ENCODE results near the gene SGF29.

DNA sequence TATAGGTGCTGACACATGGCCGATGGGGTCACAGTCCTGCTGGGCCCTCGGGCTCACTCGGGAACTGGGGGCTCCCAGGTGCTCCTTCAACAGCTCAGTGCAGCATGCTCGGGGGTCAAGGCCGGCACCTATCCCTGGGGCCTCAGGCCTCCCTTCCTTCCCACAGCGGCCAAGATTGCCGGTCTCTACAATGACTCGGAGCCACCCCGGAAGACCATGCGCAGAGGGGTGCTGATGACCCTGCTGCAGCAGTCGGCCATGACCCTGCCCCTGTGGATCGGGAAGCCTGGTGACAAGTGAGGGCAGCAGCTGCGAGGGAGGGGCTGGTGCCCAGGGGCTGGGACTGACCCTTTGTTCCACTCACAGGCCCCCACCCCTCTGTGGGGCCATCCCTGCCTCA lies 36.2 kb downstream of the SGF29 start:
- TF ChIP-seq, protein P1, sequence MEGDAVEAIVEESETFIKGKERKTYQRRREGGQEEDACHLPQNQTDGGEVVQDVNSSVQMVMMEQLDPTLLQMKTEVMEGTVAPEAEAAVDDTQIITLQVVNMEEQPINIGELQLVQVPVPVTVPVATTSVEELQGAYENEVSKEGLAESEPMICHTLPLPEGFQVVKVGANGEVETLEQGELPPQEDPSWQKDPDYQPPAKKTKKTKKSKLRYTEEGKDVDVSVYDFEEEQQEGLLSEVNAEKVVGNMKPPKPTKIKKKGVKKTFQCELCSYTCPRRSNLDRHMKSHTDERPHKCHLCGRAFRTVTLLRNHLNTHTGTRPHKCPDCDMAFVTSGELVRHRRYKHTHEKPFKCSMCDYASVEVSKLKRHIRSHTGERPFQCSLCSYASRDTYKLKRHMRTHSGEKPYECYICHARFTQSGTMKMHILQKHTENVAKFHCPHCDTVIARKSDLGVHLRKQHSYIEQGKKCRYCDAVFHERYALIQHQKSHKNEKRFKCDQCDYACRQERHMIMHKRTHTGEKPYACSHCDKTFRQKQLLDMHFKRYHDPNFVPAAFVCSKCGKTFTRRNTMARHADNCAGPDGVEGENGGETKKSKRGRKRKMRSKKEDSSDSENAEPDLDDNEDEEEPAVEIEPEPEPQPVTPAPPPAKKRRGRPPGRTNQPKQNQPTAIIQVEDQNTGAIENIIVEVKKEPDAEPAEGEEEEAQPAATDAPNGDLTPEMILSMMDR (conservative IDR thresholded peaks at IDR 0.05): no peak
- TF ChIP-seq EZH2 (IDR thresholded peaks at IDR 0.05; ENCODE audit: low read depth): no peak

Data from PC-9 (cell line).